WTC11 (cell line): Measurements from ENCODE around the gene BHLHE40. TPM values are rescaled to one million over a fixed set of nuclear protein-coding genes. Genes with fewer than 3 reads are reported as not detected.

ENCODE experiments used
- ATAC-seq: fragments of 200-7000 bp; cut with Tn5 transposase; 2 replicates; pipeline ENCODE4 v1.10.0; 2021; ENCODE audit warnings: mild to moderate bottlenecking, moderate library complexity
- CTCF ChIA-PET: fragments of 300-600 bp; sonication (Branson Sonifier 250); formaldehyde crosslinking; loops from one replicate; lab custom pipeline; 2021; ENCODE audit warnings: antibody characterized with exemption; lab: Charles Lee
- POLR2A ChIA-PET: fragments of 350-600 bp; sonication (Branson Sonifier 250); formaldehyde crosslinking; loops from one replicate; lab custom pipeline; 2021; ENCODE audit warnings: antibody characterized with exemption; lab: Charles Lee
- DNase-seq: peaks from one replicate; pipeline ENCODE4 v3.0.0; 2021; ENCODE audit warnings: low spot score
- H3K27ac Mint-ChIP-seq: 2 replicates; pipeline ENCODE4 v1.8.0; 2021; ENCODE audit warnings: mixed read lengths
- H3K27me3 Mint-ChIP-seq: 2 replicates; pipeline ENCODE4 v1.8.0; 2021; ENCODE audit warnings: low read depth, mild to moderate bottlenecking, moderate library complexity, mixed read lengths
- H3K36me3 Mint-ChIP-seq: 2 replicates; pipeline ENCODE4 v1.8.0; 2021; ENCODE audit warnings: mixed read lengths
- H3K4me1 Mint-ChIP-seq: 2 replicates; pipeline ENCODE4 v1.8.0; 2022; ENCODE audit warnings: mixed read lengths
- H3K4me3 Mint-ChIP-seq: 2 replicates; pipeline ENCODE4 v1.8.0; 2021; ENCODE audit warnings: mild to moderate bottlenecking, moderate library complexity, mixed read lengths
- H3K9me3 Mint-ChIP-seq: 2 replicates; pipeline ENCODE4 v1.8.0; 2021; ENCODE audit warnings: mixed read lengths
- AFF4 ChIP-seq: sonication (generic); formaldehyde crosslinking; IDR thresholded peaks from 2 replicates; pipeline ENCODE4 v1.8.1; 2023; ENCODE audit warnings: mild to moderate bottlenecking, missing genetic modification reagents, borderline replicate concordance
- ARID4B ChIP-seq: sonication (generic); formaldehyde crosslinking; IDR thresholded peaks from 2 replicates; pipeline ENCODE4 v1.8.0; 2023; ENCODE audit warnings: missing genetic modification reagents, mild to moderate bottlenecking, borderline replicate concordance
- ATF2 ChIP-seq: sonication (generic); formaldehyde crosslinking; IDR thresholded peaks from 2 replicates; pipeline ENCODE4 v1.8.1; 2022; ENCODE audit warnings: low read depth, missing genetic modification reagents, borderline replicate concordance
- E2F1 ChIP-seq: sonication (generic); formaldehyde crosslinking; IDR thresholded peaks from 2 replicates; pipeline ENCODE4 v1.8.0; 2022; ENCODE audit warnings: mild to moderate bottlenecking, missing genetic modification reagents
- ETV6 ChIP-seq: sonication (generic); formaldehyde crosslinking; IDR thresholded peaks from 2 replicates; pipeline ENCODE4 v1.8.1; 2022; ENCODE audit warnings: mild to moderate bottlenecking, missing genetic modification reagents
- FOXK1 ChIP-seq: sonication (generic); formaldehyde crosslinking; IDR thresholded peaks from 2 replicates; pipeline ENCODE4 v1.8.0; 2022; ENCODE audit warnings: mild to moderate bottlenecking, moderate library complexity, missing genetic modification reagents
- GABPB1 ChIP-seq: sonication (generic); formaldehyde crosslinking; IDR thresholded peaks from 2 replicates; pipeline ENCODE4 v1.8.1; 2023; ENCODE audit warnings: mild to moderate bottlenecking, missing genetic modification reagents
- MAX ChIP-seq: sonication (generic); formaldehyde crosslinking; IDR thresholded peaks from 2 replicates; pipeline ENCODE4 v1.8.0; 2022; ENCODE audit warnings: mild to moderate bottlenecking, missing genetic modification reagents
- PRRX2 ChIP-seq: fragments of 250-450 bp; sonication (Bioruptor Pico); IDR thresholded peaks from 2 replicates; pipeline ENCODE4 v1.8.0; 2021; ENCODE audit warnings: mild to moderate bottlenecking
- SMAD4 ChIP-seq: sonication (generic); formaldehyde crosslinking; IDR thresholded peaks from 2 replicates; pipeline ENCODE4 v1.8.0; 2022; ENCODE audit warnings: mild to moderate bottlenecking, missing genetic modification reagents
- SP1 ChIP-seq: sonication (generic); formaldehyde crosslinking; conservative IDR thresholded peaks from 2 replicates; pipeline ENCODE4 v1.8.1; 2022; ENCODE audit warnings: missing genetic modification reagents
- TP53 ChIP-seq: sonication (generic); formaldehyde crosslinking; IDR thresholded peaks from 2 replicates; pipeline ENCODE4 v1.8.1; 2023; ENCODE audit warnings: mild to moderate bottlenecking, missing genetic modification reagents
- ZBTB21 ChIP-seq: sonication (generic); formaldehyde crosslinking; IDR thresholded peaks from 2 replicates; pipeline ENCODE4 v1.8.1; 2023; ENCODE audit warnings: mild to moderate bottlenecking, missing genetic modification reagents, borderline replicate concordance
- ZBTB43 ChIP-seq: sonication (generic); formaldehyde crosslinking; IDR thresholded peaks from 2 replicates; pipeline ENCODE4 v1.8.1; 2023; ENCODE audit warnings: mild to moderate bottlenecking, missing genetic modification reagents
- ZNF121 ChIP-seq: sonication (generic); formaldehyde crosslinking; IDR thresholded peaks from 2 replicates; pipeline ENCODE4 v1.8.0; 2023; ENCODE audit warnings: missing genetic modification reagents
- ZNF232 ChIP-seq: sonication (generic); formaldehyde crosslinking; IDR thresholded peaks from 2 replicates; pipeline ENCODE4 v1.8.0; 2022; ENCODE audit warnings: mild to moderate bottlenecking, missing genetic modification reagents
- ZNF317 ChIP-seq: sonication (generic); formaldehyde crosslinking; IDR thresholded peaks from 2 replicates; pipeline ENCODE4 v1.8.1; 2023; ENCODE audit warnings: low read depth, mild to moderate bottlenecking, moderate library complexity, missing genetic modification reagents, borderline replicate concordance
- ZNF423 ChIP-seq: fragments of 250-450 bp; sonication (Bioruptor Pico); IDR thresholded peaks from 2 replicates; pipeline ENCODE4 v2.1.2; 2022; ENCODE audit warnings: mild to moderate bottlenecking, moderate library complexity
- ZNF512 ChIP-seq: sonication (generic); formaldehyde crosslinking; IDR thresholded peaks from 2 replicates; pipeline ENCODE4 v1.8.1; 2022; ENCODE audit warnings: missing genetic modification reagents, borderline replicate concordance
- total RNA-seq: library from RNA; stranded (reverse); gene quantifications from 3 replicates; pipeline ENCODE4 v1.2.3, GENCODE V29; 2021

BHLHE40 gene
- total RNA-seq, 1 experiment from 2014 or later = 5.7 TPM

GRCh38 chr3:5026046-5026362, 46.8 kb downstream of the BHLHE40 start:
- no peaks in the 10 kb centered on the region for H3K36me3 Mint-ChIP-seq
- DNase-seq = no peak
- no peaks in the 10 kb centered on the region for H3K9me3 Mint-ChIP-seq
- peaks cover 14% of the 10 kb centered on the region for H3K4me1 Mint-ChIP-seq
- CTCF ChIA-PET = interaction anchor here (0.7 to 3.1 kb wide), 12 partner anchors 8 to 315 kb away, joined by 3 to 26 read pairs (median 6); partner anchors contain the start of gene BHLHE40
- peak; percentile 7 for ATAC-seq
- H3K4me3 Mint-ChIP-seq = peak overlapping the region; percentile 59
- TF ChIP-seq AFF4 (CRISPR knock-in tag) (no peak), TP53 (CRISPR knock-in tag) (no peak), ETV6 (no peak)
- no peaks in the 10 kb centered on the region; the same call in none of the 2 replicates for H3K27me3 Mint-ChIP-seq
- no peak overlapping the region for H3K27ac Mint-ChIP-seq
- POLR2A ChIA-PET = interaction anchor here (1.2 to 1.8 kb wide), 3 partner anchors 45 to 314 kb away, joined by 5 to 7 read pairs (median 6); partner anchors contain the start of gene BHLHE40

- ATAC-seq = no peak
- TF ChIP-seq ZBTB21 (no peak), ATF2 (no peak), SMAD4 (CRISPR knock-in tag) (no peak), MAX (CRISPR knock-in tag) (no peak), E2F1 (CRISPR knock-in tag) (no peak), ZNF121 (CRISPR knock-in tag) (no peak), FOXK1 (CRISPR knock-in tag) (no peak), ZNF317 (CRISPR knock-in tag) (no peak), SP1 (CRISPR knock-in tag) (no peak), ZNF423 (CRISPR knock-in tag) (no peak), GABPB1 (no peak), ARID4B (CRISPR knock-in tag) (no peak), ZNF232 (CRISPR knock-in tag) (no peak), ZNF512 (CRISPR knock-in tag) (no peak), PRRX2 (CRISPR knock-in tag) (no peak), ZBTB43 (CRISPR knock-in tag) (no peak)
- POLR2A ChIA-PET = no interaction called here
- no peaks in the 10 kb centered on the region for H3K36me3 Mint-ChIP-seq
- H3K4me1 Mint-ChIP-seq = peaks cover 9% of the 10 kb centered on the region
- no peak overlapping the region for H3K4me3 Mint-ChIP-seq
- no peak overlapping the region for H3K27ac Mint-ChIP-seq
- no peak for DNase-seq
- CTCF ChIA-PET = interaction anchor here (1.2 kb wide), 1 partner anchor 318 kb away, joined by 3 read pairs; no protein-coding TSS in a partner anchor
- H3K27me3 Mint-ChIP-seq = no peaks in the 10 kb centered on the region; the same call in 1 of the 2 replicates
- no peaks in the 10 kb centered on the region for H3K9me3 Mint-ChIP-seq
Observed at GRCh38 chr3:5029715-5030114, 50.5 kb downstream of the BHLHE40 start.
